GM18907 (cell line): ENCODE results near the gene CDK5R2.
A peak's percentile ranks its signal among the peaks of the same experiment; 100 is the strongest.

Source experiments
- ATAC-seq: cut with Tn5 transposase; IDR thresholded peaks from one replicate; pipeline ENCODE4 v1.9.1; 2021; ENCODE audit warnings: mild to moderate bottlenecking, moderate library complexity; ENCODE audit not compliant: unreplicated experiment

Gene CDK5R2

DNA sequence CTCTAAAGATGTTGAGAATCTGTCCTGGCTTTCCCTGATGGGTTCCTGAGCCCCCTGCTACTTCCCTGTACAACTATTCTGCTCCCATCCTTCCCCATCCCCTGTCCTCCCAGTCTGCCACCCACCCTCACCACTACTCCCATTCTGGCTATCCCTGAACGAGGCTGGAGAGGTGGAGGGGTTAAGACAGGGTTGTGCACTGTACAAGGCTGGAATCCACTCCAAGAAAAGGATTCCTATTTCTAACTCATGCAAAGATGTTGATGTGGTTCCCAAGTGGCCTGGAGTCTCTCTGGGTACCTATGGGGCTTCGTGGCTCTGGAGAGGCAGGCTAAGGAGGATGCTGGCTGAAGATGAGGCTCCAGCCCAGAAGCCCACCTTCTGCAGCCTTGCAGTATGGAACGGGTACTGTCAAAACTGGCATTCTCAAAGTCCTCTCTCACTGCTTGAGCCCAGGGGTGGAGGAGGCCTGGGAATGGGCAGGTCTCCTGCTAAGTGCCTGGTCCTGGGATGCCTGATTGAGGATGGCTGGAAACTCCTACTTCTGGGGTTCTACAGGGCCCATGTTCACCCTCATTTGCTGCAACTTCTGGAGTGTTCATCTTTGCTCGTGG lies 26.8 kb downstream of the CDK5R2 start:
- ATAC-seq, result no peak

DNA sequence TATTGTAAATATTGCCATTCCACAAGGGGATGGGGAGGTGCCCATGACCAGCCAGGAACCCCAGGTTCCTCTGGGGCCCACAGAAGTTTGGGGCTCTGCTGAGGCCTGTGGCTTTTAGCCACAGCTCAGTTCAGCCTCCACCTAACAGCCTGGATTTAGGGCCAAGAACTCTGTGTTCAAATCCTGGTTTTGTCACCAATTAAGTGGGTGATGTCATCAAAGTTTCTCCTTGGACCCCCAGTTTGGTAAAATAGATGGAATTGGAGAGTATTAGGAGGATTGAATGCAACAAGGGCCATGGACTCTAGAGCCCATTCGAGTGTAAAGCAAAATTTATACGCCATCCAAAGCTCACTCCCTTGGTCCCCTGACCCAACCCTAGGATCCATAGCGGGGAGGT lies 28.7 kb downstream of the CDK5R2 start:
- ATAC-seq, result no peak

DNA sequence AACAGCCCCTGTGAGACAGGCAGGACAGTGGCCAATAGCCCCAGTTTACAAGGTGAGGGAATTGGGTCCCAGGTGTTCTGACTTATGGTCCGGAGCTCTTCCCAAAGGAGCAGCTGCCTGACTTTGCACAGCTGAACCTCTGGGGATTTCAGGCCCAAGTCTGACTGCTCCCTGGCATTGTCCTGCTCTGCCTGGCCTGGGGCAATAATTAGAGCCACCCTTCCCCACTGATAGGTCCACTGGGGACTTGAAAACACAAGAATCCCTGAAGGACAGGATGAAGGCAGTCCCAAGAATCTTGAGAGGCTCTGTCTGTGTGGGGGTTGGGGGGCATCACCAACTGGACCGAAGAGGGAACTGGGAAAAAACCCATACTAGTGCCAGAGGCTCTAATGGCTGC lies 29.2 kb downstream of the CDK5R2 start:
- ATAC-seq, result no peak

DNA sequence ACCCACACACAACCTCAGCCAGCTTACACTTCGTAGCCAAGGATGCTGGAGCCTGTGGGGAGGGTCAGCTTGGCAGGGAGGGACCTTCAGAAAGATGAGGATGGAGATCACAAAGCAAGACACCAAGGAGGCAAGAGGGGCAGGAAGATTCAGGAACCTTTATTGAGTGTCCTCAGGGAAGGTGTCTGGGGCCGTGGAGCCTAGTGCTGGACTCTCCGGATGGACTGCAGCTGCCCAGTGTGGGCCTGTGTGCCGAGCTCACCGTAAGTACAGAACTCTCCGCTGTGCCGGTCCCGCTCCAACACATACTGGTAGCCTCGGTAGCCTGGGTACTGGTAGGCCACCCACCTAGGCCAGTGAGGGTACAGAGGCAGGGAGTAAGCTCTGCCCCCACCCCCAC lies 30.6 kb downstream of the CDK5R2 start:
- ATAC-seq, result no peak

DNA sequence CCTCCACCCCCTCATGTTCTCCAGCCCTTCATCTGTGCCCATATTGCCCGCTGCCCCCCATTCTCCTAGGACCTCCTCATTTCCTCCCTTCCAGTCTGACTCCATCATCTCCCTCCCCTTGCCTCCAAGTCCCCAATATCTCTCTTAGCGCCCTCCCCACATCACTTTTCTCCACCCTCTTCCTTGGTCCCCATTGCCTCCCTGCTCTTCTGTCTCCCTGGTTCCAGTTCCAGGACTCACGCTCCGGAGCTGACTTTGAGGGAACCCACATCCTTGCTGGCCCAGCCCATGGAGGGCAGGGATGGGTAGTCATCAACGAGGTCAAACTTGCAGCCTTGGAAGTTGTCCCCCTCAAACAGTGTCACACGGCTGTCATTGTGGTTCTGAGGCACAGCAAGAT lies 31.1 kb downstream of the CDK5R2 start:
- ATAC-seq, result no peak

DNA sequence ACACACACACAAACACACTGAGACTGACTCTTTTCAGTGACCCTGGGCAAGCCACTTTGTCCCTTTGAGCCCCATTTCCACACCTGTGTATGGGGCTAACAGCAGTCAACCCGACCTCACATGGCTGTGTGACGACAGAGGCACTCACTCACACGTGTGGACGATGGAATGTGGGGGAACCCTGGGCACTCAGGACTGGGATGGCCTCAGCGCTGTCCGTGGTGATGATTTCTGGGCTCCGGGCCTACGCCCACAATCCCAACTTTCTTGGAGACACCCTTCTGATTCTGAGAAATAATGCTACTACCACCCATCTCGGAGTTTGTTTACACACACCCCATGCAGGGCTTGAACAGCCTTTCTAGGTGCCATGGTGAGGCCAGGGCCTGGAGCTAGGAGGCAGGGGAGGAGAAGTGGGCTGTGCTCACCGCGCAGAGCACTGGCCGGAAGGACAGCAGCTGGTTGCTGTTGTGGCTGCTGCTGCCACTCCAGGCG lies 32.3 kb downstream of the CDK5R2 start:
- ATAC-seq, result no peak

DNA sequence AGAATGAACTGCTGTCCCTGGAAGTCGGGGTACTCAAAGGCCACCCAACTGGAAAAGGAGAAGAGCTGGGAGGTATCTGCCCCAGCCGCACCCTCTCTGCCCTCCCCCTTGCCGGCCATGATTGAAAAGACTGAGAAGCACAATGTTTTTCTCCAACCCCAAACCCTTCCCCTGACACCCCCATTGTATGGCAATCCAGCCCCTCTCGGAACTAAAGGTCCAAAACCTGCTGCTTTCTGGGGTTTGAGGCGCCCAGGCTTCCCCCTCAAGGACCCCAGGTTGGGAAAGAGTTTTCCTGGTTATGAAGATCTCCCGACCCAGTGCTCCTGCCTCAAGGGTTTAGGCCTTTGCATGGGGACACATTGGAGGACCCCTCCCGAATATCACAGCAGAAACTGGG lies 32.7 kb downstream of the CDK5R2 start:
- no peak for ATAC-seq

DNA sequence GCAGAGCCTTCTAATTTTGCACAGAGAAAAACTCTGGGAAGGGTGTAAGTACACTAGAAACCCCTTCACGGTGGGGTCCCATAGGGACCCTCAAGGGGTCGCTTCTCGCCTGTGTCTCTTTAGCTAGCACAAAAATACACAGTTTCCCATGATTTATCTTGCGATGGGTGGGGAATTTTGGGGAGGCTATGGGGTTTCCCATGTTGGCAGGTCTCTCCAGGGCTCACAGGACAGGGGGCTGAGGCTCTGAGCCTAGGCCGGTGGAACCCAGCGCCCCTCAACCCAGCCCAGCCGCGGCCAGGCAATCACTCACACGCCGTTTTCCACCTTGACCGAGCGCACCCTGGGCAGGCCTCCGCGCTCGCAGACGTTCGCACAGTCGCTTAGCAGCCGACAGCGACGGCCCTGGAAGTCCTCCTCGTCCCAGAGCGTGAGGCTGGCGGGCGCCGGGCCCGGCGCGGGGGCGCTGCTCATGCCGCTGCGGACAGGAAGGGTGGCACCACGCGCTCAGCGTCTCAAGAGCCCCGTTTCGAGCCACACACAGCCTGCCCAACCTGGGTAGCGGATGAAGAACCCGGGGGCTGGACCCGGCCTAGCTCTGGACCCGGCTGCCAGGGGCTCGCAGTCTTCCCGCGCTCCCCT lies 33.4 kb downstream of the CDK5R2 start:
- ATAC-seq, result no peak

DNA sequence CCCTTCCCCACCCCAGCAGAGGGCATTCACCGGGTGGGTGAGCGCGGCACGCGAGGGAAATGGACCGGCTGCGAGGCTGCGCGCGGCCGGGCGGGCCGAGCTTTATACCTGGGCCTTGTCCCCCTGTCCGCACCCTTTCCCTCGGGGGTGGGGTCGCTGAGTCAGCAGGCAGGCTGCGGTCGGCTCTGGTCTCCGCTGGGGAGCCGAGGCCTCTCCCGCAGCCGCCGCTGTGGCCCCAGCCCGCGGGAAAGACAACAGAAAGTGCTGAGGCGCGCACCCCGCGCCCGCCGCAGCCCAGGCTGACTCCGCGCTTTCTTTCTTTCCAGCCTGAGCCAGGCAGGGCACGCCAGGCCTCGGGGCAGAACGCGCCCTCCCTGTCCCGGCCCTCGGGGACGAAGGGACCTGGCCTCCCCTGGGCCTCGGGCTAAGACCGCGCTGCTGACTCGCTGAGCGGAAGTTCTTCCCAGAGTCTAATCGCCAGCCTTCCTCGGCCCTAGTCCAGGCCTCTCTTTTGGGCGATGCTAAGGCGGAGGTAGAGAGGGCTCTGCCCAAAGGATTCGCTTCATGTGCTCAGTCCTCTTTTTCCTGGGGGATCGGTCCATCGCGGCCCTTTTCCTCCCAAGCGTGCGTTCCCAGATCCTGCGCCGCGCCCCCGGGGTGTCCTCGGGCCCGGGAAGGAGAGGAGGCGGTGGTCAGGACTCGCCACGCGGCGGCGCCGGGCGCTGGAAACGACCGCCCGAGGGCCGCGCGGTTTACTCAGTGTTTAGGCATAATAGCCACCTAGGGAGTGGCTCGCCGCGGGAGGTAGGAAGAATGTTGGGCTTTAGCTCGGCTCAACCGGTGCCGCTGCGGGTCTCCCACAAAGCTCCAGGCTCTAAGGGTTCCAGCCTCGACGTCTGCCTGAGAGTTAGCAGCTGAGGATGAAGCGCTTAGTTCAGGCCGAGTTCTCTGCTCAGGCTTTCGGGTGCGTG lies 34.2 kb downstream of the CDK5R2 start, which contains the start of gene CRYBA2:
Gene CRYBA2, minus strand, starts transcription at position 78 of the 971 bp plus-strand sequence. CDS start 246 bp downstream, outside the sequence.
- ATAC-seq, result no peak

DNA sequence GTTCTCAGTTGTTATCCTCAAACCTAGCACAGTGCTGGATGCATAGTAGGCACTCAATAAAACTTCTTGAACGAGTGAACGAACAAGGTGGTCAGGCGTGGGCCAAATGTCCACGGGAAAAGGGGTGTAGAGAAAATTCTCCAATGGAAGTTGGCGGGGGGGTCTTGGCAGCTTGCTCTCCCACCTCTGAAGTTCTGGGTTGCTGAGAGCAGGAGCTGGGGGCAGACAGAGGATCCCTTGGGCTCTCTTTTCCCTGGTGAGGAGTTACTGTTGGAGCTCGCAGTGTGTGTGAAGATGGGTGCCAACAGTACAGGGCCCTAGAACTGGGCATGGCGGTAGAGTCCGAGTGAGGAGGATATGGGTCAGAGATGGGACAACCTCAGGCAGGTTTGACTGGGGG lies 36.1 kb downstream of the CDK5R2 start:
- ATAC-seq, result no peak

DNA sequence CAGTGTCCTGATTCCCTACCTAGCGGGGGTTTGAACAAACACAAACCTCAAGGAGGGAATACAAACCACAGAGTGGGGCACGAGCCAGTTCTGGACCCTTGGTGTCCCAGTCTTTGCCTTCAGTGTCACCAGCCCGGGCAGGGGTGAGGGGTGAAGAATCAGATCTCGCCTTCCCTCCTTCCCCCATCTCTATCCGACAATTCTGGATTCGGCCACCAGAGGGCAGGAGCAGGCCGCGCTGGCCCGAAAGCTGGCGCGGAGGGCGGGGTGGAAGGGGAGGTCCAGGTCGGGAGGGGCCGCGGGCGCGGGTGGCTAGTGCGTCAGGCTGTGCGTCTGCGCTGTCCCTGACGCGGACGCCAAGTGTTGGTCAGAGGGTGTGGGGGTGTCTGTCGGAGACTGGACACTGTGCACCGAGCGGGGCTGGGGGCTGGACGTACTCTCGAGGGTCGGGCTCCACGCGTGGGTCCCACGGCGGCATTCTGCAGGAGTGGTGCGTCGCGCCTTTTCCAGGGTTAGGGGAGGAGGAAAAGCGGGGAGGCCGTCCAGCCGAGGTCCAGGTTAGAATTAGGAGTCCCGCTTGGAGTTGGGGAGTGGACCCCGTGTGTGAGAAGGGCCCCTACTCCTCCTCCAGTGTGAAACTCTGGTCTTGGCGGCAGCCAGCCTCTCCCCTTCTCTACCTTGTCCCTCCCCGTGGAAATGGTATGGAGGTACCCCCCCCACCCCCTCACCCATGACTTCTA lies 36.7 kb downstream of the CDK5R2 start:
- peak; percentile 59 for ATAC-seq

DNA sequence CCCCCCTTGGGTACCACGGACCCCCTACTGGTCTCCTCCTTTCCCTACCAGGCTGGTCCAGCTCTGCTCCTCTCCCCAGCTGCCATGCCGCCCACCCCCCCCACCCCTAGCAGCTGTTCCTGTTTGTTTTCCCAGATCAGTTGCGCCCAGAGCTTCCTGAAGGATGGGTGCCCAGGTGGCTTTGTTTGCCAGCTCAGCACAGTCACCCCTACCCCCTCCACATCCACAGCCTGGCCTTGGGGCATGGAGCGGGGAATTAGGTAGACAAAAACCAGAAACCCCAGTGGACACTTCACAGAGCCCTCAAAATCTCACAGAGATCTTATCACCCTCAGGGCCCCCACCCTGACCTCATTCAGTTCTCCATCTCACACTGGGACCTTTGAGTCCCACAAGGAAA lies 37.5 kb downstream of the CDK5R2 start:
- ATAC-seq, result no peak

DNA sequence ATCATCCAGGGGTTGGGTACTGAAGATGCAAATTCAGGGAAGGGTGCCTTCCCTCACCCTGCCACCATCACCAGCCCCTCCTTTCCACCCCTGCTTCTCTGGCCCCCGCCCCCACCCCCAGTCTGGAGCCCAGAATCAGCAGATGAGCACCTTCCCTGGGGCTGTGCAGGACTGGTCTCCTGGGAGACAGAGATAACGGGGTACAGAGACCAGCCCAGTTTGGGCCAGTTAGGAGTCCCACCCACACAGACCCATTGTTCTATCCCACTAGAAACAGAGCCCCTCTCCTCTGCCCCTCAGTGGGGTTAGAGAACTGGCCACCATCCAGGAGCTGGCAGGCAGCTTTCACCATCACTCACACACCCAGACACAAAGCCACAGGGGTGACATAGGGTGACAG lies 38.3 kb downstream of the CDK5R2 start:
- ATAC-seq, result no peak

DNA sequence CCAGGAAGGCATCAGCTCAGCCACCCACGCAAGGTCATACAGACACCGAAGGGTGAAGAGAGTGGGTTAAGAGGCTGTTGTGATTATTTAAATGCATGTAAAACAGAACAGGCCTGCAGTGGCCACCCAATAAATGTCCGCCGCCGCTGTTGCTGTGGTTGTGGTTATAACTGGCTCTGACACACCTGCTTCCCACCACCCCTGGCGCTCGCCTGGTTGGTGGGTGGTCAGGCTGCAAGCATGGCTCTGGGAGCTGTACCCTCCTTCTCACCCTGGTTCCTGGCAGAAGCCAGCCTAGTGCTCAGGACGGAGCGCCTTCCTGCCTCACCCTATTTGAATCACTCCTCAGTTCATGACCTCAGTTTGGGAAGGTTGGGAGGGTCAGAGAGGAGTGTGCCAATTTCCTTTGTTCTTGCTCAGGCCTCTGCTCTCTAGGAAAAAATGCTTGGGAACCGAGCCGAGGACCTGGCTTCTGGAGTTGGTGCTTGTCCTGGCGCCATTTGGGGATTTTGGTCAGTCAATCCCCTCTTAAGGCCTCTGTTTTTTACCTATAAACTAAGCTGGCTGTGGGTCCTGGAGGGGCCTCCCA lies 39.0 kb downstream of the CDK5R2 start:
- no peak for ATAC-seq

DNA sequence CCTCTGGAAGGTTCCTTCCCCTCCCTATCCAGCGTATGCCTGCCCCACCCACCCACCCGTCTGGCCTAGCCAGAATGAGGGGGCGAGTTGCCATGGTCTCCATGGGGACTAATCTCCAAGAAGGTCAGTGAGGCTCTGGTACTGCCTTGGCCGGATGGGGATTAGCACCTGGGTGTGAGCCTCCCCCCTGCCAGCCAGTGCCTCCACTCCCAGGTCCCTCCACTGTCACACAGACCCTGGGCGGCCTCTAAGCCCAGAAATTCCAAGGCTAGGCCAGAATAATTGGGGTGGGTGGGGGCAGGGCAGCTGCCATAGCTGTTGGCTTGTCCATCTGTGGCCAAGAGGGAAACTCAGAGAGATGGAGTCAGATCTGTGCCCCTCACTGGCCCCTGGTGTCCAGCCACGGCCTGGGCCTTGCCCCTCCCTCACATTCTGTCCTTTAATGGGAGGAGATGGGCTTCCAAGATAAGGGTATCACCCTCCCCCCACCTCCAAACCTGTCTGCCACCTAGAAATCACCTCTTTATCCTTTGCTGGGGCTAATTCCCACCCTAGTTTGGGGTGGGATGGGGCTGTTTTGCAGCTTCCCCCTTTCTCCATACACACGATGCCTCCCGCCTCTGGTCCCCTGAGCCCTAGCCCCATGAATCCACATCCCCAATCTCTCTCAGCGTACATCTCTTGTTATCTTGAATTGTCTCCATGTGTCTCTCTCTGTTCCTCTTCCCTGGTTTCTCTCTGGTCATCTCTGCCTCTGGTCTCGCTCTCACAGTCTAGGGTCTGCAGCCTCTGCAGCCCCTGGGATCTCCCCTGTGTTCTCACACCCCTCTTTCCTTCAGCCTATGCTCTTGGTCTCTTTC lies 39.8 kb downstream of the CDK5R2 start:
- ATAC-seq, result no peak

DNA sequence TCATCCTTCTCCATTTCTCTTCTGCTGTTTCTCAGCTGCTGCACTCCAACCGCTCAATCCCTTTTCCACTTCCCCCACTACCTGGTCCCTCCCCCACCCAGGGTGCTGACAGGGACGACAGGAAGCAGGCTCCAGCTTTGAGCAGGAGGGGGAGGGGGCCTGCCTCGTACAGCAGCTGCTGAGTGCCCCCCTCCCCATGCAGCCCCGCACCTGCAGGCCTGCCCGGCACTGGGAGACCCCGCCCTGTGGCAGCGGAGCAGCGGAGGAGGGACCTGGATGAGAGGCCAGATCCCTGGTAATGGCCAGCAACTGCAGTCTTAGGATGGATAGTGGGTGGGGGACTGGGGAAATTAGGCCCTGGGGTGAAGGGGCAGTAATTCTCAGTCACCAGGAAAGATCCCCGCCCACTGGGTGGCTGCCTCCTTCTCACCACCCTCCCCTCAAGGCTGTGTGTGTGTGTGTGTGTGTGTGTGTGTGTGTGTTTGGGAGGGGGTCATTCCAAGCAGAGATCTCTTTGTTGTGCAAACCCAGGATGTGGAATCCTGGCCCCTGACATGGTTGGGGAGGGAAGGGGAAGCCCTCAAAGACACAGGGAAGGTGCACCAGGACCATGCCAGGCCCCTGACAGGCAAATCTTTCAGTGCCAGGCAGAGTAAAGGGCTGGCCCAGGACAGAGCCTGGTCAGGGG lies 40.6 kb downstream of the CDK5R2 start:
- no peak for ATAC-seq

DNA sequence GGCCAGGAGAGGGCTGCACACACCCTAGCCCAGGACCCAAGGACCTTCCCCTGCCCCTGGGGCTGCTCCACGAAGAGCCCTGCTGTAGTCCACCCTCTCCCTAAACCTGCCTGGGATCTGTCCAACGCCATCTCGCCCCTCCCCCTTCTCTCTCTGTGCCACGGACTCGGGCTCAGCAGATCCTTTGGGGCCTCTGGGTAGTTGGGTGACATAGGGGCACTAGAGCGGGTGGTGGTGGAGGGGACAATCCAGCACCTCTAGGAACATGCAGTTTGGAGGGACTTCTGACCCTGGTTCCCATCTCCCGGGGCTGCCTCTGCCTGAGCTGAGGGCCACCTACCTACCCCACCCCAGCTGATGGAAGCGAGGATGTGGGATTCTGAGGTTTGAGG lies 41.1 kb downstream of the CDK5R2 start:
- ATAC-seq, result no peak

DNA sequence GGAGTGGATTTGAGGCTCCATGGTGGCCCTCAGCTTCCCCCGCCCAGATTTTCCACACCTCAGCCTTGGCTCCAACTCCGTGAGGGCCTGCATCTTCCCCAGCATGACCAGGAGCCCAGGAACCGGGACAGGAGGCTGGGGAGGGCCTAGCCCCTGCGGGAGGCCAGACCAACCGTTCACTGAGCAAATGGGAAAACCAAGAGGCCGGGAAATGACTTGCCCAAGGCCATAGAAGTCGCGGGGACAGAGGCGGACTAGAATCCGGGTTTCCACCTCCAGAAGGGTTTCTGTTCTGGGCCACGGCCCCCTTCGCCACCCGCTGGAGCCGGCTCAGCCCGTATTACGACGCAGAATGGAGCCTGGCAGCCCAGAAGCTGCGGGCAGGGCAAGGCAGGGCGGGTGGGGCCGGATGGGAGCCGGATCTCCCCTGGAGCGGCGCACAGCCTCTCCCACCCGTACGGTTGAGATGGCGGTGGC lies 41.7 kb downstream of the CDK5R2 start:
- ATAC-seq, result no peak
